Neuronal stem cell (in vitro differentiated cells): ENCODE data around the gene KRTAP16-1.
"Not testable (repeated sequence)": the region's sequence is repeated elsewhere in the genome, so short reads cannot be mapped to it uniquely, and the experiment has no call there.

Experiments used
- DNase-seq: peaks from one replicate; pipeline ENCODE4 v3.0.0-alpha.2; 2013; ENCODE audit warnings: low spot score
- H2AFZ ChIP-seq: one replicate; pipeline ENCODE4 v1.6.1; 2013; ENCODE audit warnings: mild to moderate bottlenecking, low read length, inconsistent platforms
- H2AK5ac ChIP-seq: 2 replicates; pipeline ENCODE4 v1.6.1; 2013; ENCODE audit warnings: low read depth, mild to moderate bottlenecking, inconsistent platforms, low read length, moderate library complexity, mixed read lengths
- H2BK120ac ChIP-seq: 2 replicates; pipeline ENCODE4 v1.6.1; 2013; ENCODE audit warnings: low read depth, mild to moderate bottlenecking, inconsistent platforms, low read length, moderate library complexity, mixed read lengths
- H2BK12ac ChIP-seq: one replicate; pipeline ENCODE4 v1.6.1; 2013; ENCODE audit warnings: low read length, inconsistent platforms
- H2BK15ac ChIP-seq: 2 replicates; pipeline ENCODE4 v1.6.1; 2013; ENCODE audit warnings: mild to moderate bottlenecking, low read length, inconsistent platforms, mixed read lengths
- H2BK5ac ChIP-seq: one replicate; pipeline ENCODE4 v1.6.1; 2013; ENCODE audit warnings: inconsistent platforms, mild to moderate bottlenecking, low read length, moderate library complexity
- H3K14ac ChIP-seq: one replicate; pipeline ENCODE4 v1.6.1; 2013; ENCODE audit warnings: low read length, inconsistent platforms
- H3K18ac ChIP-seq: 2 replicates; pipeline ENCODE4 v1.6.1; 2013; ENCODE audit warnings: low read length, inconsistent platforms
- H3K23ac ChIP-seq: 2 replicates; pipeline ENCODE4 v1.6.1; 2013; ENCODE audit warnings: low read depth, mild to moderate bottlenecking, mixed read lengths, low read length, inconsistent platforms; ENCODE audit not compliant: poor library complexity
- H3K27ac ChIP-seq: replicated peaks from 3 replicates; pipeline ENCODE4 v1.5.1; 2013; ENCODE audit warnings: low read length, inconsistent platforms
- H3K27me3 ChIP-seq, 3 experiments: 2 replicates each; pipeline ENCODE4 v1.6.1; 2013; ENCODE audit warnings: low read length in 3 of 3, mild to moderate bottlenecking in 2 of 3, inconsistent platforms in 1 of 3, low read depth in 1 of 3, mixed read lengths in 1 of 3, moderate library complexity in 1 of 3; ENCODE audit not compliant: control insufficient read depth in 3 of 3, insufficient read depth in 3 of 3
- H3K36me3 ChIP-seq, 2 donors: replicated peaks in 1 of 2; 2 replicates each; pipeline ENCODE4 v1.6.1; 2013; ENCODE audit warnings: low read length in 2 of 2; ENCODE audit not compliant: control insufficient read depth in 2 of 2, insufficient read depth in 2 of 2
- H3K4ac ChIP-seq: 2 replicates; pipeline ENCODE4 v1.6.1; 2013; ENCODE audit warnings: inconsistent platforms, mild to moderate bottlenecking, low read length, moderate library complexity
- H3K4me1 ChIP-seq, 2 donors: 1 replicate in 1 of 2; 2 replicates in 1 of 2; pipeline ENCODE4 v1.6.1; 2013; ENCODE audit warnings: low read length in 2 of 2, low read depth in 1 of 2; ENCODE audit not compliant: control insufficient read depth in 2 of 2, insufficient read depth in 1 of 2
- H3K4me2 ChIP-seq: one replicate; pipeline ENCODE4 v1.6.1; 2013; ENCODE audit warnings: mild to moderate bottlenecking, low read length, inconsistent platforms; ENCODE audit not compliant: insufficient read depth, poor library complexity, severe bottlenecking
- H3K4me3 ChIP-seq, 2 donors: 2 replicates each; pipeline ENCODE4 v1.5.1; 2013; ENCODE audit warnings: low read length in 2 of 2, mild to moderate bottlenecking in 2 of 2, inconsistent platforms in 1 of 2, moderate library complexity in 1 of 2
- H3K79me1 ChIP-seq: one replicate; pipeline ENCODE4 v1.6.1; 2013; ENCODE audit warnings: low read depth, mild to moderate bottlenecking, inconsistent platforms, low read length, moderate library complexity
- H3K9ac ChIP-seq: one replicate; pipeline ENCODE4 v1.6.1; 2013; ENCODE audit warnings: mild to moderate bottlenecking, low read depth, low read length, inconsistent platforms; ENCODE audit not compliant: poor library complexity
- H3K9me3 ChIP-seq, 2 donors: replicated peaks in 1 of 2; 2 replicates each; pipeline versions ENCODE3 to v1.6.1; 2013; ENCODE audit warnings: low read length in 2 of 2, mild to moderate bottlenecking in 2 of 2, inconsistent platforms in 1 of 2, low read depth in 1 of 2, mixed read lengths in 1 of 2, moderate library complexity in 1 of 2; ENCODE audit not compliant: control insufficient read depth in 2 of 2, insufficient read depth in 1 of 2
- H4K8ac ChIP-seq: one replicate; pipeline ENCODE4 v1.6.1; 2013; ENCODE audit warnings: low read depth, mild to moderate bottlenecking, inconsistent platforms, low read length, moderate library complexity
- H4K91ac ChIP-seq: one replicate; pipeline ENCODE4 v1.6.1; 2013; ENCODE audit warnings: low read length, low read depth, mild to moderate bottlenecking, inconsistent platforms; ENCODE audit not compliant: poor library complexity
- WGBS, 2 donors: extraction: QIAGEN DNeasy Blood & Tissue Kit; methylation state at CpG; one replicate each; pipeline ENCODE4 v1.1.7; 2013; ENCODE audit warnings: missing lambda C conversion rate in 2 of 2, mixed read lengths in 1 of 2; ENCODE audit not compliant: insufficient read length in 2 of 2, insufficient replicate concordance in 1 of 2; ENCODE audit errors: extremely low coverage in 2 of 2; 5-methylcytosine and 5-hydroxymethylcytosine counted together

KRTAP16-1 gene

GRCh38 chr17:41271323-41271722, 37.8 kb downstream of the KRTAP16-1 start:
- H3K4ac ChIP-seq, H2BK120ac ChIP-seq, H3K27me3 ChIP-seq, H2BK15ac ChIP-seq, H4K91ac ChIP-seq, H3K14ac ChIP-seq, H4K8ac ChIP-seq, H3K4me1 ChIP-seq, H3K27ac ChIP-seq, H3K4me3 ChIP-seq, H3K9me3 ChIP-seq, H3K18ac ChIP-seq, H2BK5ac ChIP-seq, H2BK12ac ChIP-seq, H2AFZ ChIP-seq, H3K36me3 ChIP-seq, DNase-seq, H3K23ac ChIP-seq, H3K4me2 ChIP-seq, H3K9ac ChIP-seq, H2AK5ac ChIP-seq, H3K79me1 ChIP-seq: not testable (repeated sequence)
- no CpG with 5 or more reads among the region's 1 CpG for WGBS, 2 donors

- Histone ChIP-seq H3K36me3 (no peaks in the 10 kb centered on the region), H3K4ac (no peak overlapping the region), H3K14ac (no peak overlapping the region), H3K18ac (no peak overlapping the region), H3K4me1 (no peaks in the 10 kb centered on the region), H2BK12ac (no peak overlapping the region), H4K8ac (no peak overlapping the region), H2BK120ac (no peak overlapping the region), H3K79me1 (no peaks in the 10 kb centered on the region), H2AK5ac (no peak overlapping the region), H3K27ac (no peak overlapping the region), H3K4me3 (no peak overlapping the region), H3K9ac (no peak overlapping the region), H3K27me3 (no peaks in the 10 kb centered on the region), H3K9me3 (no peaks in the 10 kb centered on the region), H2AFZ (no peak overlapping the region), H3K4me2 (no peak overlapping the region), H3K23ac (no peak overlapping the region), H4K91ac (no peak overlapping the region), H2BK5ac (no peak overlapping the region), H2BK15ac (no peak overlapping the region)
- DNase-seq, result no peak
- no CpG with 5 or more reads among the region's 3 CpGs for WGBS, 2 donors
Measured at GRCh38 chr17:41267711-41268110, 41.4 kb downstream of the KRTAP16-1 start.

GRCh38 chr17:41265078-41265477, 44.0 kb downstream of the KRTAP16-1 start, which contains the start of gene KRTAP9-6:
TSS of gene KRTAP9-6 (plus strand) at chr17:41265378. CDS start at chr17:41265378, 0 bp downstream.
- no peak within 1 kb of the TSS for H2BK15ac ChIP-seq
- no peak within 1 kb of the TSS for H4K8ac ChIP-seq
- no peak within 1 kb of the TSS for H3K4ac ChIP-seq
- no peak within 1 kb of the TSS for H2AFZ ChIP-seq
- H3K27ac ChIP-seq, result no peak within 1 kb of the TSS
- no peak within 1 kb of the TSS for H3K18ac ChIP-seq
- no peak within 1 kb of the TSS for H2BK5ac ChIP-seq
- no peak within 1 kb of the TSS for H3K9ac ChIP-seq
- H2BK12ac ChIP-seq, result no peak within 1 kb of the TSS
- WGBS, 2 donors, result no CpG with 5 or more reads among the region's 2 CpGs
- no peaks in the 10 kb centered on the region for H3K27me3 ChIP-seq
- no peak within 1 kb of the TSS for H4K91ac ChIP-seq
- H3K79me1 ChIP-seq, result no peaks in the 10 kb centered on the region
- no peaks in the 10 kb centered on the region for H3K36me3 ChIP-seq
- no peak within 1 kb of the TSS for H3K4me3 ChIP-seq
- H2BK120ac ChIP-seq, result no peak within 1 kb of the TSS
- no peak within 1 kb of the TSS for H3K4me2 ChIP-seq
- H3K23ac ChIP-seq, result no peak within 1 kb of the TSS
- H3K9me3 ChIP-seq, result no peaks in the 10 kb centered on the region
- H2AK5ac ChIP-seq, result no peak within 1 kb of the TSS
- no peak for DNase-seq
- H3K14ac ChIP-seq, result peak within 1 kb of the TSS; percentile 38
- no peaks in the 10 kb centered on the region for H3K4me1 ChIP-seq

- no peaks in the 10 kb centered on the region for H3K4me1 ChIP-seq
- H3K9me3 ChIP-seq, result no peaks in the 10 kb centered on the region
- no peak for DNase-seq
- H2BK5ac ChIP-seq, result no peak overlapping the region
- H4K91ac ChIP-seq, result no peak overlapping the region
- no peak overlapping the region for H3K4me3 ChIP-seq
- no peak overlapping the region for H3K4me2 ChIP-seq
- H3K79me1 ChIP-seq, result no peaks in the 10 kb centered on the region
- H2AK5ac ChIP-seq, result no peak overlapping the region
- no peaks in the 10 kb centered on the region for H3K36me3 ChIP-seq
- no peak overlapping the region for H2AFZ ChIP-seq
- no peak overlapping the region for H2BK120ac ChIP-seq
- no peak overlapping the region for H3K14ac ChIP-seq
- no peak overlapping the region for H2BK12ac ChIP-seq
- H3K27me3 ChIP-seq, result no peaks in the 10 kb centered on the region
- H3K4ac ChIP-seq, result no peak overlapping the region
- WGBS, 2 donors, result no CpG with 5 or more reads among the region's 3 CpGs
- no peak overlapping the region for H4K8ac ChIP-seq
- no peak overlapping the region for H3K23ac ChIP-seq
- no peak overlapping the region for H3K27ac ChIP-seq
- no peak overlapping the region for H2BK15ac ChIP-seq
- no peak overlapping the region for H3K18ac ChIP-seq
- H3K9ac ChIP-seq, result no peak overlapping the region
Measured at GRCh38 chr17:41264599-41264998, 44.5 kb downstream of the KRTAP16-1 start.
